NCI-H2171 (cell line): ENCODE results near the gene SCYGR3.

Experiments used
- DNase-seq: peaks from one replicate; lab custom pipeline; 2025; lab: John Stamatoyannopoulos, UW

The SCYGR3 gene, protein sequence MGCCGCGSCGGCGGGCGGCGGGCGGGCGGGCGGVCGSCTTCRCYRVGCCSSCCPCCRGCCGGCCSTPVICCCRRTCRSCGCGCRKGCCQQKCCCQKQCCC

DNA sequence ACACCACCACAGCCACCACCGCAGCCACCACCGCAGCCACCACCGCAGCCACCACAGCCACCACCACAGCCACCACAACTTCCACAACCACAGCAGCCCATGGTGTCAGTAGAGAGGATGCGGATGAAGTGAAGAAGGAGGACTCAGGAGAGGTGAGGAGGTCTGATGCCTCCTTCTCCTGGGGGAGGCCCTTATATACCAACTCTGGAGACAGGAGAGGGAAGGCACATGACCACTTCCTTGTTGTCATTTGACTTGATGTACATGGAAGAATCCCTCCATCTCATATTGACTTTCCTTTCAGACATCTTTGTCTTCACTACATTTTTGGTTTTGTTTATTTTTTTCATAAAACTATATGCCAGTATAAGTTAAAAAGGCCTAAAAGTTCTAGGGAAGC is at the start of gene SCYGR3:
Gene SCYGR3, minus strand, starts transcription at position 101 of the 400 bp plus-strand sequence. Its CDS starts 0 bp downstream, at position 101.
- DNase-seq = no peak

DNA sequence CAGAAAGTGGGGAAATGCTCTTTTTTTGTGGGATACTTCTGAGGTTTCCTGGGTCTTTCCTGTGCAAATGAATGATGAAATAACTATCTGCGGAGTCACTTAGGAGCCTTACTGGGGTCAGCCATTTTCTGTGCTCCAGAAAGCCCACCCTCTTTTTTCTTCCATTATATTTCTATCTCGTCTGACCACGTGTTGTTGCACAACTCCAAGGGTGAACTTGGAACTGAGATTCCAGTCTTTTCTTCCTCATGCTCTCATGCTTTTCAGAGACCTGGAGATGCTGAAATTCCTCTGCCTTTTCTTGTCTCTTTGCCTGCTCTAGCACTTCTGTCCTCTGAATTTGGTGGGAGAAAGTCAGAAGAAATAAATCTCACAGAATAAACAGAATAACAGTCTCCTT is 47.2 kb upstream of the SCYGR3 start:
- DNase-seq = no peak

DNA sequence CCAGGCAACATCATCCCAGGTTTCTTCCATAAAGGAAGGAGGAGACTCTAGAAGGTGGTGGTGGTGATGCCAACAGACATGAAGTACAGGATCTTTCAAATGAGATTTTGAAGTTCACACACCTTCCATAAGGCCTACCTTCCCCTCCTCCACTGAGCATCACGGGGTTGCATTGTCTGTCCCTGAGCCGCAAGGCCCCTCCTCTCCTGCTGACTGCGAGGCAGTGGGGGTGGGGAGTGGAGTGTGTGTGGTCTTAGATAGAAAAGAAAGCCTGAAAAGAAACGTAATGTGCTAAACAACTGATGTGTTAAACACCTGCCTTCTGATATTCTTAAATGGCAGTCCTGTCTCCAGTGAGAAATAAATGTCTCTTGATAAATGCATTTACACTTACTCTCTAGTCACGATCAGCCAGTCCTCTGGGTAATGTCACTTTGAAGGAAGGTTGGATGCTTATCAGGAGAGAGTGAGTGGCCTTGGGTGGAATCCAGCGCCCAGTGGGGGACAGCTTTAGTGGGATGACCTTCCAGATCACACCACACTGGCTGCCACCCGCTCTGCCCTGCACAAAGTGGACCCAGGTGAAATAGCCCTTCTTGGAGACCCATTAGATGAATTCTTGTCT is 46.5 kb upstream of the SCYGR3 start:
- no peak for DNase-seq

DNA sequence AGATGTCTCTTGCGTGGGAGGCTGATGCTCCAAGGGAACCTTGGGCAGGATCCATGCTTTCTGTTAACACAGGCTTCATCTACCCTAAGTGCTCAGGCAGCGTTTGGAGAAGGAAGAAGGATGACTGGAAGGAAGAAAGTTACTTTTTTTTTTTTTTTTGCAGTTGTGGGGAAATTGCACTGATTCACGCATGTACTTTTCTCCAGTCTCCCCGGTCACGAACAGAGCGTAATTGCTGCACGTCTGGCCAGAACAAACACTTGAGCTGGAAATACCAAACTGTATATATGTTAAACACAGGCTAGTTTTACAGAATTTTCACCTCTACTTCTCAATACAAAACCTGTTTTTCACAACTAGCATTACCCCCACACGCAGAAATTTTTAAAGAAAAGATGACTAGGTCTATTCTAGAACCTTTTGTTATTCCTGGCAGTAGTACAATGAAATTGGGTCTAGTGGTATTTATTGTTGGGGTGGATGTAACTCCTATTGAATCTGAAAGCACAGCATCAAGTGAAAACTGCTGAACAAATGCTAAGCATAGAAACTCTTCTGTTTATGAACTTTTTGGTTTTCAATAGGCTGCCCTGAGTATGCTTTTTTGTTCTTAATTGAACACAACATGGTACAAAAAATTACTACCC is 42.7 kb upstream of the SCYGR3 start:
- DNase-seq = no peak

DNA sequence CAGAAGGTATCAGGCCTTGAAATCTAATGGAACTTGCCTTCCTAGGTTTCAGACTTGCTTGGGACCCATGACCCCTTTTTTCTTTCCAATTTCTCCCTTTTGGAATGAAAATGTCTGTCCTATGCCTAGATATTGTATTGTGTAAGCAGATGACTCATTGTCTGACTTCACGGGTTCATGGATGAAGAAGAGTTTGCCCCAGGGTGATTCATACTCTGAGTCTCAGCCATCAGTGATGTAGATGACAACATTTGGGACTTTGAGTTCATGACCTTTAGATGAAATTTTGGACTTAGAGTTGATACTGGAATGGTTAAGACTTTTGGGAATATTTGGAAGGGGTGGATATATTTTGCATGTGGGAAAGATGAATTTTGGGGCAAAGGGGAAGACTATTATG is 40.8 kb upstream of the SCYGR3 start:
- DNase-seq = no peak

DNA sequence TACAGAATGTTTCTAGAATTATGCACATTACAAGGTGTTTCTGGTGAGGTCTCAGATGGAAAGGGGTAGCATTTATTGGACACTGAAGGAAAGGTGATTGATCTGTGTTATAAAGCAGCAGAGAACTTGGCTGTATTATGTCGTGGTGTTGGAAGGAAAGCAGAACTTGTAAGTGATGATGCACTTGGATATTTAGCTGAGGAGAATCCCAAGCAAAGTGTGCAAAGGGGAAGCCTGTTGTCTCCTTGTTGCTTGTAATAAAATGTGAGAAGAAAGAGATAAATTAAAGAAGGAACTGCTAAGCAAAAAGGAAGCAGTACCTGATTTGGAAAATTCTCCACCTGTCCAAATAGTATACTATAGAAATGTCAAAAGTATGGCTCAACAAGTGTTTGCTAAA is 39.8 kb upstream of the SCYGR3 start:
- DNase-seq = no peak

DNA sequence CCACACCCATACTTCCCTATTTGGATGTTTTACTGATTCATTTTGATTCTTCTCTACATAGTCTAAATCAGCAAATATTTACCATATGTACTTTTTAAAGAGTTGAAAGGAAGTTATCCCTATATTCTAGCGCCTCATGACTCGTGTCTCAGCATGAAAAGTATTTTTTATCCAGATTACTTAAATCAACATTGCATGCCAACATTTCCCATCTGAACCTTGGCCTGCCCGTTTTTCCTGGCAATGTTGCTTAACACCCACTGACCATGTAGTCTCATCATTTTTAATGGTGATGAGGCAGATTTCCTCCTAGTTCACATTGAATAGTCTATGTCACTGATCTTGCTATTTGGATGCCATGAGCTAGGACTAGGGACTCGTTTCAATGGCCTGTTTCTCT is 38.8 kb upstream of the SCYGR3 start:
- no peak for DNase-seq

DNA sequence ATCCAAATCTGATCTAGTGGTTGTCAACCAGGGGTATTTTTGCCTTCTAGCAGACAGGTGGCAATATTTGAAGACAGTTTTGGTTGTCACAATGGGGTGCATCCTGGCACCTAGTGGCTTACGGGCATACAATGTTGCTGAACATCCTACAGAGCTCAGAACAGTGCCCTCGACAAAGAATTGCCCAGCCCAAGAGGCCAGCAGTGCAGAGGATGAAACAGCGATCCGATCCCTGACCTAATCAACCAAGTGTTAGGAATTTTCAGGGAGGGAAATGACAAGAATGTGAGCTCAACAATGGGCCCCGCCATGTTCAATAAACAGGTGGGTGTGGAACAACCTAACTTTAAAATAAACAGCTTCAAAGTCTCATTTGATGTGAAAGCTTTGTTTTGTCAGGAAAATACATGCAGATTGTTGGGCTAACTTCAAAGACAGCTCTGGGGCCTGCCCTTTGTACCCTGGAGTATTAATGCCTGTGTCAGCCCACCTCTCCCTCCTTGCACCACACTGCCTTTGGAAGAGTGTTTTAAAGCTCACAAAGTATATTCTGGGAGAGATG is 29.4 kb upstream of the SCYGR3 start:
- DNase-seq = no peak

DNA sequence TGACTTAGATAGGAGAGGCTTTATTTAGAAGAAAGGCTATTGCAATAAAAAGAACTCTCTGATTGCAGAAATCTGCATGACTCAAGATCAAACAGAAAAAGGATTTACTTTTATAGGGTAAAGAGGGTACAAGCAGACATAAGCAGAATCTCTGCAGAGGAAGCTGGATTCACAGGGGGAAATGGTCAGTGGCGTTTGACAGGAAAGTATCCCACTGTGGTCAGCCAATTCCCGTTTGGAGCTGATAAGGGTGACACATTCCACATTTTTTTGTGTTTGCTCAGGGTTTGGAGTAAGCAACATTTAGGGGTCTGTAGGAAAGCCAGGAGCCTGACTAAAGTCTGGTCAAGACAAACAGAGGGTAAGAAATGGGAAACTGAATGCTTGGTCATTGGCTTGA is 28.0 kb upstream of the SCYGR3 start:
- DNase-seq = no peak

DNA sequence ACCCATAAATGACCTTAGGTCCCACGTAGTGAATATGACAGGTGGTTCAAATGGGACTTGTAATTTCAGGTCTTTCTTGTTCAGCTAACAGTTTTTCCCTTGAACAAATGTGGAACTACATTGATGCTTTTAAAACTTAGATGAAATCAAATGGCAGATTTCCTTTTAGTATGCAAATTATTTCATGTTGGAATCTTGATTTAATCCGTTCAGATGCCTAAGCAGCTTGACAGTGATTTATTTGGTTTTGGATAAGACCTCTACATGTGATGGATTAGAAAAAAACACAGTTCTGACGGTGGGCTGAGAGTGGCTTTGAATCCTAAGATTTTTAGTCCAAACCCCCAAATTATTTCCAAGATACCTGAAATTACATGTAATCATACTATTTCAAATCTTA is 19.6 kb upstream of the SCYGR3 start:
- no peak for DNase-seq

DNA sequence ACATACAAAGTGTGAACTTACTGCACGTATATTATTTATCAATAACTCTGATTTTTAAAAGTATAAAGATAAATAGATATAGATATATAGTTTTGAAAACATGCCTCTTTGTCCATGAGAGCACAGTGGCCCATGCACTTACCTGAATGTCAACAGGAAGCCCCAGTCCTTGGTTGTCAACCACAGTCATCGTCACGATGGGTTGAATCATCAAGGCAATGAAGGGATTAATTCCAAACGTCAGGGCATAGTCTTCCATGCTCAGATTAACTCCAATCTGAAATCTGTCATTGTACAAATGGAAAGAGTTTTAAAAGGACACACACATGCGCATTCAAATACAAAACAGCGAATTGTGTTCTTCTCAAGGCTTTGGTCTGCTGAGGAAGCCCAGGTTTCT is 18.2 kb upstream of the SCYGR3 start:
- no peak for DNase-seq

DNA sequence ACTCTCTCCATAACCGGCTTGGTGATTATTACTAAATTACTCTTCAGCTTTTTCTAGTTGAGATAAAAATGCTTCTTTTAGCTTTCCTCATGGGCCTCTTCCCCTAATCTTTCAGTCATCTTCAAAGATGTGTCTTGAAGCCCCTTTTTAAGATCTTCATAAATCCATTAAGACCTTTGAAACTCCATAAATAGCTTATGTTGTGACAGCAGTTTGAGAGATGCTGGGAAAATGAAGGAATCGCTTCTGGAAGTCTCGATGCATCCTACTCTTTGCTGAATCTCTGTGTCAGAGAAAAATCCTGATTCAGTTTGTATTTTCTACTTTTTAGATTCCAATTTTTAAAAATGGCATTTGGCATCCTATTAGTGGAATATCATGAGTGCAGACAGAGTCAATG is 15.7 kb upstream of the SCYGR3 start:
- DNase-seq = no peak

DNA sequence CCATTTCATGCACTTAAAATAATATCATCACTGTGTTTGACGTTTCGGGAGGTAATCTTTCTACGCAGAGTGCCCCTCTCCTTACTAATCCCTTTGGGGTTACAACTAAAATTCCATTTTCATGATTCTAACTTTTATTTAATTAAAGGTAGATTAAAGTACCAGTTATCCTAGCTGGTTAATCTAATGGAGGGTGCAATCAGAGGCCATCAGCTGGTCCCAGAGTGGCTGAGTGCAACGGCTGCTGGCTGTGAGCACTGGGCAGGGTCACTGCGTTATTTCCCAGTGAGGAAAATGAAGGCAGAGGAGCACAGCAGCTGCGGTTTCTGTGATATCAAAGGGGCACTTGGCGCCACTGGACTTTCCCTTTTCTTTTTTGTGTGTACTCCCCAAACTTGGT is 14.8 kb upstream of the SCYGR3 start:
- no peak for DNase-seq

DNA sequence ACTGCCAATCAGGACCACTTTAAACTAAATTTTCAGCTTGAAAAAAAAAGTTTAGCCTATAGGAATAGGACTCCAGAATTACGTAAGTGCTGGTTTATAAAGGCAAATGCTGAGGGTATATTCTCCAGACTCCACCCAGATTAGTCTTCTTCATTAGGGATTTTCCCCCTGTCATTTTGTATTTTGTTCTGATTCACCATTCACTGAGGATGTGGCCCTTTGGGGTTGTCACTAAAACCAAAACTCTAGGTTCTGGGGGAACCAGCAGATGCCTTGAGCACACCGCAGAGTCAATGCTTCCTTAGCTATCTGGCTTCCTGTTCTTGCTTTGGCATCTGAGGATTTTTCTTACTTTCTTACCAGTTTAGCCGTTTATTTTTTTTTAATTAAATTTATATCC is 13.1 kb upstream of the SCYGR3 start:
- DNase-seq = no peak

DNA sequence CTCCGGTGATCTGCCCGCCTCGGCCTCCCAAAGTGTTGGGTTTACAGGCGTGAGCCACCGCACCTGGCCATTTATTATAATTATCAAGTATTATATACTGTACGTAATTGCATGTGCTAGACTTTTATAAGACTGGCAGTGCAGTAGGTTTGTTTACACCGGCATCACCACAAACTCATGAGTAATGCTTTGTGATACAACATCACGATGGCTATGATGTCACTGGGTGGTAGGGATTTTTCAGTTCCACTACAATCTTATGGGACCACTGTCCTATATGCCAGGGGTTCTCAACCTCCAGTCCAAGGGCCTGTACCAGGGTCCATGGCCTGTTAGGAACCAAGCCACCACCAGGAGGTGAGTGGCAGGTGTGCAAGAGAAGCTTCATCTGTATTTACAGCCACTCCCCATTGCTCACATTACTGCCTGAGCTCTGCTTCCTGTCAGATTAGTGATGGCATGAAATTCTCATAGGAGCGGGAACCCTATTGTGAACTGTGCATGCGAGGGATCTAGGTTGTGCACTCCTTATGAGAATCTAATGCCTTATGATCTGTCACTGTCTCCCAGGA is 12.0 kb upstream of the SCYGR3 start:
- DNase-seq = no peak

DNA sequence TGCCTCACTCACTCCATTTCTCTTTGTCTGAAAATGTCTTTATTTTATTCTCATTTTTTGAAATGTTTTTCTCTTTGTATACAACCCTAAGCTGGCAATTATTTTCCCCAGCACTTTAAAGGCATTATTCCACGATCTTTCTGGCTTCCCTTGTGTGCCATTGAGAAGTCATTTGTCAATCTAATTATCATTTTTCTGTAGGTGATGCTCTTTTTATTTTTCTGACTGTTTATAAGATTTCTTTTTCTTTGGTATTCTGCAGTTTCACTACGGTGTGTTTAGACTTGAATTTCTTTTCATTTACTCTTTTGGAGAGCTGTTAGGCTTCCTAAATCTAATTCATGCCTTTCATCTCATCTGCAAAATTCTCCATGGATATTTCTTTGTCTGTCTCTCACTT is 10.8 kb upstream of the SCYGR3 start:
- DNase-seq = no peak

DNA sequence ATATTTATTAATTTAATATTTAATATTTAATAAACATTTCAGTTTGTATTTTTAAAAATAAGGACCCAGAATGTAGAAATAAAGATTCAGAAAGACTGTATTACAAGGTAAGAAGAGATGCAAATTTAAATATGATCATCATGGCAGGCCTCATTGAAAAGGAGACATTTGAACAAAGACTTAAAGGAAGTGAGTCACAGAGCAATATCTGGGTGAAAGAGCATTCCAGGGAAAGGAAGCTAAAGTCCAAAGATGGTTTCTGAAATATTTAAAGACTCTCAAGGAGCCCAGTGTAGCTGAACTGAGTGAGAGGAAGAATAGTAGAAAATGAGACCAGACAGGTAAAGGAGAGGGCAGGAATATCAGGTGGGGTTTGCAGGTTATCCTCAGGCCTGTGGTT is 8.6 kb upstream of the SCYGR3 start:
- DNase-seq = no peak

DNA sequence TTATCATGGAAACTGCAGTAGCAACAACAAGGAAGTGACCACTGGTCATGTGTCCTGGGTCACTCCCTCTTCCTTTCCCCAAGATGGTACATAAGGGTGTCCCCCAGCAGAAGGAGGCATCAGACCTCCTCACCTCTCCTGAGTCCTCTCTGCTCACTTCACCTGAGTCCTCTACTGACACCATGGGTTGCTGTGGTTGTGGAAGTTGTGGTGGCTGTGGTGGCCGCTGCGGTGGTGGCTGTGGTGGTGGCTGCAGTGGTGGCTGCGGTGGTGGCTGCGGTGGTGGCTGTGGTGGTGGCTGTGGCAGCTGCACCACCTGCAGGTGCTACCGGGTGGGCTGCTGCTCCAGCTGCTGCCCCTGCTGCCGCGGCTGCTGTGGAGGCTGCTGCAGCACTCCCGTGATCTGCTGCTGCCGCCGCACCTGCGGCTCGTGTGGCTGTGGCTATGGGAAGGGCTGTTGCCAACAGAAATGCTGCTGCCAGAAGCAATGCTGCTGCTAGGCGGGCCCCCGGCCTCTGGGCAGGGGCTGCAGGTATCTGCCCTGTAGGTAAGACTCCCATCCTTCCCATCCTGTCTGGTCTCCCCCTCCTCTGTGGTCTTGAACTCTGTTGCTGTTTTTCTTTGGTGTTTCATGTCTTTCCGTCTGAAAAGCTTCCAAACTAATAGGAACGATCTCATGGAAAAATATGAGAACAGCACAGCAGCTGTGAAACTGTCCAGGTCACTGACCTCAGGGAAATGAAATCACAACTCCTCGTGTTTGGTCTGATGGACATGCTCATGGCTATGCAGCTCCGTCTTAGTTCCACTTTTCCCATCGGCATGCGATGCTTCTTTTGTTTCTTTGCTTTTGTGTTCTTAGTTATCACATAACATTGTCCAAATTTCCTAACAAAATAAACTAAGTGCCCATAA is 2.9 kb upstream of the SCYGR3 start, which contains the start of gene SCYGR4:
Gene SCYGR4, plus strand, starts transcription at position 183 of the 915 bp plus-strand sequence. Its CDS starts 0 bp downstream, at position 183.
- DNase-seq = no peak

DNA sequence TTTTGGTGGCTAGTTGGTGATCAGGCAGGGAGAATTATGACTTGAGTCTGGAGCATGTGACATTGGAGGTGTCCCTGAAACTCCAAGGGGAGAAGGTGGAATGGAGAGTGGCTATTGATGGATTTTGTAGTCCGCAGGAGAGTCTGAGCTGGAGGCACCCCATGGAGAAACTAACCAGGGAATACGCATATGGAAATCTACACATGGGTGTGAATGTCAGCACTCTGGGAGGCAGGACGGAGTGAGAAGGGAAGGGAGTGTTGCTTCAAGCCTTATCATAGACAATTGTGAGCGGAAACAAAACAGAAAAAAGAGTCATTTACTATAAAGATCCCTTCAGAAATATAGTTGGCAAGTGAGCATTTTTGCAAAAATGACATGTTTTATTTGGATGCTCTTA is 2.0 kb upstream of the SCYGR3 start:
- no peak for DNase-seq

DNA sequence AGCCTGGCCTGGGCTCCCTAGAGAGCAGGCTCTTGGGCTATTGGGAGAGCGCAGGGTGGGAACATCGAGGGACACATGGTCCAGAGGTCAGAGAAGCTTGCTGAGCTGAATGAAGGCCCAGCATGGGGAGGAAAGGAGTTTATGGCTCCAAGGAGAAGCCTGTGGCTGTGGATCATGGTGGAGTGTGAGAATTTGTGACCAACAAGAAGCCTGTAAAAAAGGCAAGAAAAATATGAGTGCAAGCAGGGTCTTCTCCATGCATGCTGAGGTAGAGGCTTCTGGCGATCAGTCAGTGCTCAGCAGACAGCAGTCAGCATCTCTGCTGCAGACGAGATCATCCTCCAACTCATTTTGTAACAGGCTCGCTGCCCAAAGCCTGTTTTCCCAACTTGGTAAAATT is 1.3 kb upstream of the SCYGR3 start:
- DNase-seq = no peak

DNA sequence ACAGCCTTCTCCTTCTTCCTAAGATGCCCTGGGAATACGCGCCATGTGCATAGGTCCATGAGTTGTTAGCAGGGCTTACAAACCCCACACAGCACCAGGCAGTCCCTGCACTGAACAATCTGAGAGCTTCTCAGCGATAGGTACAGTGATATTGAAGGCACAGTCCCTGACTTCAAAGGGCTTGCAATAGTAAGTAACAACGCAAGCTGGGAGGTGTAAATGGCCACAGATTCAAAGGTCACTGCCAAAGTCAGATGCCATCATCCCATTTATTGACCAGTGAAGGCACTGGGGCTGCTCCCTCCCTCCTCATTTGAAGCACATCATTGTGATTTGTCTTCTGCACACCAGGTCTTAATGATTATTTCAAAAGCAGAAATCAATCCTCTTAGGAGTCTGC is 541 bp upstream of the SCYGR3 start:
- no peak for DNase-seq

DNA sequence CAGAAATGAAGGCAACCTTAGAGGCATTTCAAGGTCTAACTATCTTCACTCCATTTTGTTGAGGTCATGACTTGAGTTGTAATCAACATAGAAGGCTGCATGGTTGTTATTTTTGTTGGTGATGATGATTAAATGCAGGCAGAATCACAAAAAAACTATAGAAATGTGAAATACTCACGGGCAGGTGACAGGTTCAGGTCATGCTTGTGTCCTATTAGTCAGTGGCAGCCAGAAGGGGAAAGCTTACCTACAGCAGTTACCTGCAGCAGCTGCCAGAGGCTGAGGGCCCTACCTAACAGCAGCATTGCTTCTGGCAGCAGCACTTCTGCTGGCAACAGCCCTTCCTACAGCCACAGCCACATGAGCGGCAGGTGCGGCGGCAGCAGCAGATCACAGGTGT is 394 bp downstream of the SCYGR3 start:
- no peak for DNase-seq
